Esophagus muscularis mucosa (tissue), 4 donors: Measurements from ENCODE around the gene DIP2C. TPM values are rescaled to one million over a fixed set of nuclear protein-coding genes. Genes with fewer than 3 reads are reported as not detected.

ENCODE experiments used
- DNase-seq: peaks from one replicate; pipeline ENCODE4 v3.0.0-alpha.2; 2017; ENCODE audit errors: extremely low spot score
- H3K27ac ChIP-seq, 4 donors: fragments of 200-600 bp; sonication (generic); replicated peaks in 1 of 4; 1 replicate in 3 of 4; 2 replicates in 1 of 4; pipeline ENCODE4 v1.5.1; 2016 to 2019; ENCODE audit warnings: mild to moderate bottlenecking in 1 of 4
- H3K27me3 ChIP-seq, 4 donors: fragments of 200-600 bp; sonication (generic); one replicate each; pipeline versions ENCODE4 v1.5.1 to v1.6.0; 2016 to 2019
- H3K36me3 ChIP-seq, 4 donors: fragments of 200-600 bp; sonication (generic); one replicate each; pipeline ENCODE4 v1.5.1; 2016 to 2019
- H3K4me1 ChIP-seq, 4 donors: fragments of 200-600 bp; sonication (generic); one replicate each; pipeline ENCODE4 v1.5.1; 2016 to 2019
- H3K4me3 ChIP-seq, 4 donors: fragments of 200-600 bp; sonication (generic); 1 replicate in 2 of 4; 2 replicates in 2 of 4; pipeline ENCODE4 v1.5.1; 2016 to 2019; ENCODE audit warnings: mild to moderate bottlenecking in 4 of 4, moderate library complexity in 1 of 4
- H3K9me3 ChIP-seq, 4 donors: fragments of 200-600 bp; sonication (generic); 1 replicate in 3 of 4; 2 replicates in 1 of 4; pipeline ENCODE4 v1.5.1; 2016 to 2019
- CTCF ChIP-seq, 3 experiments: fragments of 200-600 bp in 2 of 3; fragments of 450-650 bp in 1 of 3; sonication (generic) in 2 of 3; IDR thresholded peaks; one replicate each; pipeline ENCODE4 v1.5.1; 2017 to 2019; ENCODE audit warnings: antibody characterized with exemption in 3 of 3, mild to moderate bottlenecking in 2 of 3, moderate library complexity in 1 of 3
- EP300 ChIP-seq: sonication (generic); formaldehyde crosslinking; IDR thresholded peaks from one replicate; pipeline ENCODE4 v1.6.1; 2017; ENCODE audit warnings: antibody characterized with exemption
- POLR2A ChIP-seq: fragments of 450-650 bp; IDR thresholded peaks from one replicate; pipeline ENCODE4 v1.6.1; 2017; ENCODE audit warnings: antibody characterized with exemption, moderate library complexity, mild to moderate bottlenecking, low read depth
- POLR2AphosphoS5 ChIP-seq, 2 donors: sonication (generic); formaldehyde crosslinking; IDR thresholded peaks; one replicate each; pipeline ENCODE4 v1.6.1; 2017; ENCODE audit warnings: antibody characterized with exemption in 2 of 2
- WGBS: methylation state at CpG from one replicate; pipeline ENCODE4 v1.1.5; 2018; 5-methylcytosine and 5-hydroxymethylcytosine counted together
- intact Hi-C: fragments of 100-400 bp; cut with DNase I; formaldehyde crosslinking; loops from one replicate; pipeline ENCODE4 v1.15.1; 2023
- total RNA-seq, 4 donors: library from RNA; depleted of rRNA; stranded (reverse); fragments of >200 nt; gene quantifications; one replicate each; pipeline versions ENCODE4 v1.1.0 to v1.2.1, GENCODE V29; 2016

DIP2C gene
- total RNA-seq, 4 donors from 2014 or later, result 38.6 to 66.4 (median 55.7) TPM

- intact Hi-C loops, result no loop called here
- H3K9me3 ChIP-seq, result peaks cover 0 to 21% (median 10%) of the 10 kb centered on the region in 4 donors
- H3K4me3 ChIP-seq, result no peak overlapping the region
- 90% methylated on average over 18 of the region's 21 CpGs for WGBS
- no peaks in the 10 kb centered on the region for H3K36me3 ChIP-seq
- peaks cover 10 to 66% (median 38%) of the 10 kb centered on the region in 4 donors for H3K4me1 ChIP-seq
- no peaks in the 10 kb centered on the region for H3K27me3 ChIP-seq
- H3K27ac ChIP-seq, result peak overlapping the region in 1 of 4 donors; percentile 11
- DNase-seq, result no peak
- TF ChIP-seq POLR2AphosphoS5 (IDR thresholded peaks at IDR 0.05) (no peak), EP300 (no peak), CTCF (IDR thresholded peaks at IDR 0.05) (no peak), POLR2A (no peak)
Measured at GRCh38 chr10:641149-642010, 48.1 kb downstream of the DIP2C start.

- Histone ChIP-seq H3K4me1 (peaks cover 10 to 67% (median 42%) of the 10 kb centered on the region in 4 donors), H3K27me3 (no peaks in the 10 kb centered on the region), H3K27ac (no peak overlapping the region), H3K36me3 (no peaks in the 10 kb centered on the region), H3K9me3 (peaks cover 0 to 15% (median 10%) of the 10 kb centered on the region in 4 donors), H3K4me3 (no peak overlapping the region)
- intact Hi-C loops, result no loop called here
- no peak for TF ChIP-seq EP300
- TF ChIP-seq CTCF (IDR thresholded peaks at IDR 0.05), result no peak
- TF ChIP-seq POLR2AphosphoS5 (IDR thresholded peaks at IDR 0.05), result no peak
- TF ChIP-seq POLR2A, result no peak
- WGBS, result 90% methylated on average over 27 of the region's 27 CpGs
- DNase-seq, result no peak
Measured at GRCh38 chr10:640673-641045, 48.8 kb downstream of the DIP2C start.

GRCh38 chr10:639751-640672 is 49.5 kb downstream of the DIP2C start:
- WGBS, result 92% methylated on average over 64 of the region's 64 CpGs
- no peak for TF ChIP-seq POLR2AphosphoS5 (IDR thresholded peaks at IDR 0.05)
- no peak for TF ChIP-seq EP300
- TF ChIP-seq CTCF (IDR thresholded peaks at IDR 0.05), result no peak
- TF ChIP-seq POLR2A, result no peak
- DNase-seq, result no peak

GRCh38 chr10:639001-639750 is 50.3 kb downstream of the DIP2C start:
- no peak overlapping the region for H3K27ac ChIP-seq
- H3K4me1 ChIP-seq, result peaks cover 10 to 82% (median 54%) of the 10 kb centered on the region in 4 donors
- no peaks in the 10 kb centered on the region for H3K36me3 ChIP-seq
- no peak overlapping the region for H3K4me3 ChIP-seq
- no peak for TF ChIP-seq POLR2AphosphoS5 (IDR thresholded peaks at IDR 0.05)
- TF ChIP-seq EP300, result no peak
- no peak for TF ChIP-seq CTCF (IDR thresholded peaks at IDR 0.05)
- TF ChIP-seq POLR2A, result no peak
- no peaks in the 10 kb centered on the region for H3K27me3 ChIP-seq
- WGBS, result 84% methylated on average over 19 of the region's 42 CpGs
- intact Hi-C loops, result no loop called here
- no peak for DNase-seq
- H3K9me3 ChIP-seq, result peaks cover 0 to under 1% (median 0%) of the 10 kb centered on the region in 4 donors

More at GRCh38 chr10:639751-640672, 49.5 kb downstream of the DIP2C start:
- Histone ChIP-seq H3K9me3 (peaks cover 0 to 9% (median 5%) of the 10 kb centered on the region in 4 donors), H3K4me3 (no peak overlapping the region), H3K27me3 (no peaks in the 10 kb centered on the region), H3K4me1 (peaks cover 10 to 74% (median 48%) of the 10 kb centered on the region in 4 donors), H3K36me3 (no peaks in the 10 kb centered on the region), H3K27ac (no peak overlapping the region)
- intact Hi-C loops, result no loop called here
